Liver (tissue), 3 donors: ENCODE measurements around the gene TBL1X.

Experiments used
- CTCF ChIP-seq: fragments of 150-350 bp; IDR thresholded peaks from 2 replicates; pipeline ENCODE4 v1.5.1; 2017; ENCODE audit warnings: improper control_type of control experiment, low read depth, low read length; ENCODE audit not compliant: missing input control
- FOXA1 ChIP-seq: IDR thresholded peaks from 2 replicates; pipeline ENCODE4 v1.6.1; 2016; ENCODE audit warnings: antibody characterized with exemption
- MAX ChIP-seq: IDR thresholded peaks from 2 replicates; pipeline ENCODE4 v1.6.1; 2016; ENCODE audit warnings: antibody characterized with exemption
- SP1 ChIP-seq: IDR thresholded peaks from 2 replicates; pipeline ENCODE4 v1.6.1; 2018; ENCODE audit warnings: antibody characterized with exemption, mild to moderate bottlenecking
- donor health status: healthy.
- donor health status: healthy.

DNA sequence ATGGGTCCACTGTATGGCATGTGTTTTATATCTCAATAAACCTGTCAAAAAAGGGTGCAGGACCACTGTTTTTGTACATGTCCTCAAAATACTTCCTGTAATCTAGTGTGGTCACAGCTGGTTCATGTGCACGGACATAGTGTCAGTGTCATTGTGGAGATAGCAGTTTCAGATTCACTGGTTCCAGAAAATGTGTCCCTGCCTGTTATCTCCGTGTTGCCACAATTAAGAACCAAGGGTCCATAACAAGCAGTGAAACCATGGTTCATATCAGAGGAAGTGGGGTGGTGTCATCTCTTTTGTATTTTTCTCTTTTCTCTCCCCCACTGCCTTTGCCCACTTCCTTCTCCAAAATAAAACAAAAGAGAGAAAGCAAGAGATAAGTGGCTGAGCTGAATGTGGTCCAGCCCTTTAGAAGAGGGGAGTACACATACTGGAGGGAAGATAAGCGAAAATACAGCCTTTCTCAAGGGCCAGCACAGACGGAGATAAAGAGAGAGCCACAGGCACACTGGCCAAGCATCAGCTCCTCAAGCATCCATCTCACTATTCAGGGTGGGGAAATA is 51.2 kb downstream of the TBL1X start:
- TF ChIP-seq CTCF (no peak), MAX (no peak), SP1 (no peak), FOXA1 (no peak)
